ENCODE data around the gene RBPJ.

GRCh38 chr4:26384380-26385057 is 63.7 kb downstream of the RBPJ start:
- TF ChIP-seq CTCF (IDR thresholded peaks at IDR 0.05; ENCODE audit: poor library complexity), result no peak
- no peak for TF ChIP-seq EZH2 (IDR thresholded peaks at IDR 0.05; ENCODE audit: borderline replicate concordance)
